Ovary (tissue), 9 donors: ENCODE measurements around the gene CAPZA1. TPM values are rescaled to one million over a fixed set of nuclear protein-coding genes. Genes with fewer than 3 reads are reported as not detected.

Source experiments
- DNase-seq, 5 donors: peaks; one replicate each; pipeline ENCODE4 v3.0.0-alpha.2; 2019 to 2020
- H3K27ac ChIP-seq, 2 donors: fragments of 200-600 bp; one replicate each; pipeline versions ENCODE4 v1.5.1 to v1.8.0; 2019 to 2022
- H3K27me3 ChIP-seq: fragments of 200-600 bp; one replicate; pipeline ENCODE4 v1.8.0; 2022
- H3K36me3 ChIP-seq: fragments of 200-600 bp; sonication (generic); one replicate; pipeline ENCODE4 v1.5.1; 2019
- H3K4me1 ChIP-seq: one replicate; pipeline ENCODE4 v1.8.1; 2013; ENCODE audit warnings: mild to moderate bottlenecking, moderate library complexity; ENCODE audit not compliant: insufficient read depth
- H3K4me3 ChIP-seq: fragments of 200-600 bp; sonication (generic); one replicate; pipeline ENCODE4 v1.5.1; 2017
- H3K9me3 ChIP-seq, 2 donors: fragments of 200-600 bp in 1 of 2; sonication (generic) in 1 of 2; one replicate each; pipeline versions ENCODE4 v1.5.1 to v1.8.1; 2013 to 2019; ENCODE audit warnings: mild to moderate bottlenecking in 1 of 2, moderate library complexity in 1 of 2
- CTCF ChIP-seq, 3 donors: fragments of 450-650 bp in 2 of 3; fragments of 200-600 bp in 1 of 3; IDR thresholded peaks; one replicate each; pipeline versions ENCODE4 v1.5.1 to v1.8.0; 2016 to 2022; ENCODE audit warnings: antibody characterized with exemption in 3 of 3, mild to moderate bottlenecking in 1 of 3
- EP300 ChIP-seq: sonication (generic); formaldehyde crosslinking; IDR thresholded peaks from one replicate; pipeline ENCODE4 v1.6.1; 2017; ENCODE audit warnings: antibody characterized with exemption
- POLR2A ChIP-seq: fragments of 450-650 bp; IDR thresholded peaks from one replicate; pipeline ENCODE4 v1.6.1; 2017; ENCODE audit warnings: antibody characterized with exemption, mild to moderate bottlenecking, moderate library complexity
- WGBS, 3 donors: extraction: QIAGEN DNeasy Blood & Tissue Kit in 1 of 3; methylation state at CpG; one replicate each; pipeline versions ENCODE4 v1.1.5 to v1.1.7; 2013 to 2017; 5-methylcytosine and 5-hydroxymethylcytosine counted together
- intact Hi-C, 4 donors: fragments of 100-400 bp; cut with DNase I; formaldehyde crosslinking; loops; one replicate each; pipeline versions ENCODE4 v1.11.0 to v1.15.1; 2022 to 2023
- polyA plus RNA-seq, 2 donors: library from polyadenylated mRNA; stranded (reverse); fragments of 200-250 nt in 1 of 2; fragments of 350-450 nt in 1 of 2; fragmentation: Illumina TruSeq in 1 of 2; extraction: RNeasy Lipid Tissue Mini Kit (QIAGEN cat#74804) in 1 of 2; gene quantifications; one replicate each; pipeline ENCODE4 v1.2.3, GENCODE V29; 2013 to 2014
- small RNA-seq: library from RNA; depleted of rRNA; stranded (forward); fragments of <200 nt; gene quantifications from one replicate; pipeline ENCODE3, GENCODE V24; 2016
- total RNA-seq, 7 donors: library from RNA; depleted of rRNA in 2 of 7; stranded (reverse); fragments of >200 nt in 2 of 7; fragmentation: NEBNext Ultra II Directional in 3 of 7; extraction: Animal tissue kit (Norgen Biotek cat#: 25700) in 3 of 7; gene quantifications; one replicate each; pipeline versions ENCODE4 v1.1.0 to v1.2.4, GENCODE V29; 2016 to 2023
- donor health status: DM: no; HTN: no; CAD: no; lungs with moderate emphysema.
- donor health status: DM: no; HTN: no; CAD: no.
- donor health status: Bipolar disorder and iron deficiency.
- donor health status: DM: yes; HTN: yes; CAD: no.
- donor health status: DM: no; HTN: no; CAD: no.
- donor health status: DM: yes; HTN: yes; CAD: no.

CAPZA1 gene
- total and polyA plus RNA-seq, 9 donors = 31.3 to 81.2 (median 66.9) TPM

DNA sequence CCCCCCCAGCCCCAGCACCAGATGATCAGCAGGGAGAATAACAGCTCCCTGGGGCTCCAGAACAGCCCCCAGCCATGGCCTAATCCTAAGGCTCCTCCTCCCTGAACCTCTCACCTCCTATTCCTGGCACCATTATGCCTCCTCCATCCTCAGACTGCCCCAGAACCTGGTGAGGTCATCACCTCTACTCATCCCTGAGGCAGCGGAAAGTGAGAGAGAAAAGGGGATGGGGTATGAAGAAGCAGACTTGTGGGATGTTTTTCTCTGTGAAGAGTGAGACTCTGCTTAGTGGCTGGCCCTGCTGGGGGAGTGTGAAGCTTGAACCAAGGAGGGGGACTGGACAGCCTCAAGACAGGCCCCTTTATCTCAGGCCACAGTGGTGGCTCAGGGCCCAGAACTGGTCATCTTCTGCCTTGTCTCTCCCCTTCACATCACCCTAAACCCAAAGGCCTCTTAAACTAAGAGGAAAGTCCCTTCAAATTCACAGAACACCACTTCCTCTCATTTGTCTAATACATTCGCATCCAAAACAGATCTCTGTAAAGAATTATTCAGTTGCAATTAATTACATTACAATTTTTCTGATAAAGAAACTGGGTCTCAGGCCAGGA, 97.7 kb downstream of the CAPZA1 start:
- intact Hi-C loops = loop anchor here (2.0 to 10.0 kb wide), 10 partner anchors 85 to 677 kb away; partner anchors contain the start of genes SLC16A1 (in 2 of the 4), LRIG2 (in 1 of the 4) and MAGI3 (in 1 of the 4)
- Histone ChIP-seq H3K9me3 (no peaks in the 10 kb centered on the region), H3K36me3 (no peaks in the 10 kb centered on the region), H3K27me3 (no peaks in the 10 kb centered on the region), H3K4me3 (no peak overlapping the region), H3K4me1 (peaks cover 8% of the 10 kb centered on the region), H3K27ac (no peak overlapping the region)
- DNase-seq = peak in 1 of 5 donors; percentile 21
- no peak for TF ChIP-seq POLR2A
- TF ChIP-seq EP300 = no peak
- TF ChIP-seq CTCF (IDR thresholded peaks at IDR 0.05) = no peak
- 89 to 92% (median 92%) methylated on average over 2 of the region's 2 CpGs for WGBS, 3 donors

GRCh38 chr1:112718691-112719418, 99.2 kb downstream of the CAPZA1 start:
- H3K27ac ChIP-seq = no peak overlapping the region
- WGBS, 3 donors = 12 to 19% (median 17%) methylated on average over 20 to 44 of the region's 44 CpGs
- no peaks in the 10 kb centered on the region for H3K36me3 ChIP-seq
- no peaks in the 10 kb centered on the region for H3K27me3 ChIP-seq
- peak overlapping the region; percentile 24 for H3K4me3 ChIP-seq
- DNase-seq = peak; percentile 78 to 89 (median 85)
- no peak for TF ChIP-seq POLR2A
- TF ChIP-seq CTCF (IDR thresholded peaks at IDR 0.05) = peak; percentile 73 to 87 (median 79)
- no peak for TF ChIP-seq EP300
- peaks cover 9% of the 10 kb centered on the region for H3K4me1 ChIP-seq
- intact Hi-C loops = loop anchor here (5.0 to 10.0 kb wide), 9 partner anchors 83 to 676 kb away; partner anchors contain the start of genes SLC16A1 (in 2 of the 4), LRIG2 (in 1 of the 4) and MAGI3 (in 1 of the 4)
- H3K9me3 ChIP-seq = no peaks in the 10 kb centered on the region

- no peaks in the 10 kb centered on the region for H3K36me3 ChIP-seq
- H3K27ac ChIP-seq = no peak overlapping the region
- no peak for DNase-seq
- H3K9me3 ChIP-seq = no peaks in the 10 kb centered on the region
- H3K4me1 ChIP-seq = peaks cover 7% of the 10 kb centered on the region
- intact Hi-C loops = loop anchor here (5.0 to 10.0 kb wide), 9 partner anchors 83 to 675 kb away; partner anchors contain the start of genes SLC16A1 (in 2 of the 4), LRIG2 (in 1 of the 4) and MAGI3 (in 1 of the 4)
- no peaks in the 10 kb centered on the region for H3K27me3 ChIP-seq
- 92 to 95% (median 94%) methylated on average over 2 of the region's 2 CpGs for whole genome bisulfite sequencing, 3 donors
- H3K4me3 ChIP-seq = no peak overlapping the region
- no peak for TF ChIP-seq POLR2A
- no peak for TF ChIP-seq EP300
- no peak for TF ChIP-seq CTCF (IDR thresholded peaks at IDR 0.05)
Observed at GRCh38 chr1:112719706-112720105, 100.1 kb downstream of the CAPZA1 start.

- Histone ChIP-seq H3K27ac (no peak overlapping the region), H3K4me1 (peaks cover 7% of the 10 kb centered on the region), H3K9me3 (no peaks in the 10 kb centered on the region), H3K4me3 (no peak overlapping the region), H3K36me3 (no peaks in the 10 kb centered on the region), H3K27me3 (no peaks in the 10 kb centered on the region)
- intact Hi-C loops = no loop called here
- no peak for DNase-seq
- no peak for TF ChIP-seq CTCF (IDR thresholded peaks at IDR 0.05)
- no peak for TF ChIP-seq EP300
- TF ChIP-seq POLR2A = no peak
- WGBS, 3 donors = 77 to 84% (median 79%) methylated on average over 3 of the region's 3 CpGs
Observed at GRCh38 chr1:112720800-112721199, 101.2 kb downstream of the CAPZA1 start.

Small RNA genes lying within 50 kb of the gene (small RNA-seq; reads per million reads assigned to genes)
- gene RNU7-70P = not detected

Other genes starting within 250 kb of the CAPZA1 start
- gene CTTNBP2NL, start 223.6 kb upstream of the CAPZA1 start, total RNA-seq = 10 to 100 TPM in 6 of 7 donors, 1 to 10 TPM in 1; 9.4 to 35.7 (median 28.4) TPM
- 10 to 100 TPM in 1 of 2 donors, 1 to 10 TPM in 1; 8.1 to 19.8 TPM for gene CTTNBP2NL, start 223.6 kb upstream of the CAPZA1 start, polyA plus RNA-seq
- gene WNT2B, start 110.9 kb upstream of the CAPZA1 start, total RNA-seq = 10 to 100 TPM; 13.8 to 57.3 (median 45.1) TPM
- 10 to 100 TPM; 12.8 to 13.0 TPM for gene WNT2B, start 110.9 kb upstream of the CAPZA1 start, polyA plus RNA-seq
- 10 to 100 TPM; 12.5 to 32.0 (median 22.3) TPM for gene ST7L, start 691 bp upstream of the CAPZA1 start, total RNA-seq
- gene ST7L, start 691 bp upstream of the CAPZA1 start, polyA plus RNA-seq = 10 to 100 TPM; 14.4 to 28.5 TPM
- 10 to 100 TPM; 31.7 to 66.3 (median 53.5) TPM for gene MOV10, start 54.8 kb downstream of the CAPZA1 start, total RNA-seq
- gene MOV10, start 54.8 kb downstream of the CAPZA1 start, polyA plus RNA-seq = 10 to 100 TPM; 35.0 to 35.6 TPM
- 100 to 1,000 TPM; 177 to 276 (median 208) TPM for gene RHOC, start 87.3 kb downstream of the CAPZA1 start, total RNA-seq
- gene RHOC, start 87.3 kb downstream of the CAPZA1 start, polyA plus RNA-seq = 100 to 1,000 TPM; 249 to 308 TPM
- 1 to 10 TPM; 1.4 to 6.3 (median 2.9) TPM for gene PPM1J, start 95.5 kb downstream of the CAPZA1 start, total RNA-seq
- gene PPM1J, start 95.5 kb downstream of the CAPZA1 start, polyA plus RNA-seq = 1 to 10 TPM in 1 of 2 donors, under 1 TPM in 1; 0.78 to 1.3 TPM